DND-41 (cell line): ENCODE measurements around the gene SPATC1L.
"Not testable (repeated sequence)": the region's sequence is repeated elsewhere in the genome, so short reads cannot be mapped to it uniquely, and the experiment has no call there.

Experiments used
- ATAC-seq: fragments of 200-7000 bp; cut with Tn5 transposase; 3 replicates; pipeline ENCODE4 v1.9.1; 2021; ENCODE audit warnings: low read depth; ENCODE audit not compliant: insufficient read depth
- DNase-seq: peaks from one replicate; pipeline ENCODE4 v3.0.0-alpha.2; 2020
- H2AFZ ChIP-seq: 2 replicates; pipeline ENCODE4 v1.6.0; 2012; ENCODE audit warnings: low read depth, low read length
- H3K27ac ChIP-seq: 2 replicates; pipeline ENCODE4 v1.5.1; 2012; ENCODE audit warnings: low read length, inconsistent platforms
- H3K27me3 ChIP-seq: fragments of 200-600 bp; sonication (generic); 2 replicates; pipeline ENCODE4 v1.6.0; 2012; ENCODE audit warnings: low read length, mild to moderate bottlenecking, inconsistent platforms; ENCODE audit not compliant: insufficient read depth, poor library complexity
- H3K36me3 ChIP-seq: 2 replicates; pipeline ENCODE4 v1.5.1; 2012; ENCODE audit warnings: low read length, inconsistent platforms; ENCODE audit not compliant: insufficient read depth
- H3K4me1 ChIP-seq: 2 replicates; pipeline ENCODE4 v1.5.1; 2012; ENCODE audit warnings: mild to moderate bottlenecking, low read length; ENCODE audit not compliant: insufficient read depth
- H3K4me2 ChIP-seq: 2 replicates; pipeline ENCODE4 v1.6.0; 2012; ENCODE audit warnings: mild to moderate bottlenecking, moderate library complexity, low read length, inconsistent platforms; ENCODE audit not compliant: insufficient read depth
- H3K4me3 ChIP-seq, 2 experiments: fragments of 200-600 bp in 1 of 2; shearing (Covaris generic) in 1 of 2; 2 replicates each; pipeline ENCODE4 v1.5.1; 2012 to 2016; ENCODE audit warnings: inconsistent platforms in 2 of 2, low read length in 2 of 2, mild to moderate bottlenecking in 2 of 2, low read depth in 1 of 2, moderate library complexity in 1 of 2
- H3K79me2 ChIP-seq: 2 replicates; pipeline ENCODE4 v1.6.0; 2012; ENCODE audit warnings: low read length, inconsistent platforms; ENCODE audit not compliant: insufficient read depth
- H3K9ac ChIP-seq: 2 replicates; pipeline ENCODE4 v1.6.0; 2012; ENCODE audit warnings: low read depth, mild to moderate bottlenecking, inconsistent platforms, low read length, moderate library complexity
- H3K9me3 ChIP-seq: 2 replicates; pipeline ENCODE4 v1.5.1; 2012; ENCODE audit warnings: low read length, moderate library complexity, mild to moderate bottlenecking, inconsistent platforms; ENCODE audit not compliant: insufficient read depth, severe bottlenecking
- H4K20me1 ChIP-seq: 2 replicates; pipeline ENCODE4 v1.6.0; 2012; ENCODE audit warnings: low read length; ENCODE audit not compliant: insufficient read depth
- CTCF ChIP-seq: IDR thresholded peaks from 2 replicates; pipeline ENCODE4 v1.5.1; 2012; ENCODE audit warnings: borderline replicate concordance, low read length, moderate library complexity, mild to moderate bottlenecking; ENCODE audit not compliant: poor library complexity, severe bottlenecking; ENCODE audit errors: extremely low read depth
- EZH2 ChIP-seq: IDR thresholded peaks from 3 replicates; pipeline ENCODE4 v1.6.1; 2012; ENCODE audit warnings: borderline replicate concordance, low read depth, mild to moderate bottlenecking, moderate library complexity, low read length, inconsistent platforms; ENCODE audit not compliant: severe bottlenecking

Gene SPATC1L

GRCh38 chr21:46180778-46181391 is 3.4 kb downstream of the SPATC1L start:
- Histone ChIP-seq H3K27ac (no peak overlapping the region), H2AFZ (no peak overlapping the region)
- no peak for DNase-seq

GRCh38 chr21:46180079-46180722 is 4.1 kb downstream of the SPATC1L start:
- Histone ChIP-seq H3K9ac (no peak overlapping the region), H3K4me1 (peaks cover 8% of the 10 kb centered on the region), H3K4me3 (no peak overlapping the region), H4K20me1 (no peaks in the 10 kb centered on the region), H3K27ac (no peak overlapping the region), H3K4me2 (no peak overlapping the region), H3K9me3 (no peaks in the 10 kb centered on the region), H3K79me2 (no peaks in the 10 kb centered on the region), H3K27me3 (no peaks in the 10 kb centered on the region), H3K36me3 (no peaks in the 10 kb centered on the region), H2AFZ (no peak overlapping the region)
- ATAC-seq, result no peak
- TF ChIP-seq EZH2 (no peak), CTCF (no peak)
- no peak for DNase-seq

More at GRCh38 chr21:46180778-46181391, 3.4 kb downstream of the SPATC1L start:
- Histone ChIP-seq H3K4me1 (peaks cover 8% of the 10 kb centered on the region), H3K4me3 (no peak overlapping the region), H3K79me2 (no peaks in the 10 kb centered on the region), H3K9ac (no peak overlapping the region), H3K27me3 (no peaks in the 10 kb centered on the region), H3K9me3 (no peaks in the 10 kb centered on the region), H3K4me2 (no peak overlapping the region), H3K36me3 (no peaks in the 10 kb centered on the region), H4K20me1 (no peaks in the 10 kb centered on the region)
- no peak for ATAC-seq
- TF ChIP-seq CTCF, result no peak

- Histone ChIP-seq H3K4me1 (peaks cover 3% of the 10 kb centered on the region), H3K27ac (no peak overlapping the region), H2AFZ (no peak overlapping the region), H4K20me1 (no peaks in the 10 kb centered on the region), H3K9me3 (no peaks in the 10 kb centered on the region), H3K79me2 (no peaks in the 10 kb centered on the region), H3K9ac (no peak overlapping the region), H3K27me3 (no peaks in the 10 kb centered on the region), H3K4me2 (no peak overlapping the region), H3K4me3 (no peak overlapping the region), H3K36me3 (no peaks in the 10 kb centered on the region)
- TF ChIP-seq CTCF (no peak), EZH2 (no peak)
- DNase-seq, result no peak
- no peak for ATAC-seq
These were observed 4.6 kb downstream of the SPATC1L start for GRCh38 chr21:46179708-46180078.

GRCh38 chr21:46178961-46179360 is 5.3 kb downstream of the SPATC1L start:
- no peaks in the 10 kb centered on the region for H4K20me1 ChIP-seq
- no peak for ATAC-seq
- TF ChIP-seq CTCF (no peak), EZH2 (no peak)
- H3K4me3 ChIP-seq, result no peak overlapping the region
- no peak for DNase-seq
- H3K4me2 ChIP-seq, result no peak overlapping the region
- no peak overlapping the region for H2AFZ ChIP-seq
- H3K27ac ChIP-seq, result no peak overlapping the region
- no peaks in the 10 kb centered on the region for H3K4me1 ChIP-seq
- no peaks in the 10 kb centered on the region for H3K79me2 ChIP-seq
- H3K9me3 ChIP-seq, result no peaks in the 10 kb centered on the region
- no peaks in the 10 kb centered on the region for H3K27me3 ChIP-seq
- no peak overlapping the region for H3K9ac ChIP-seq
- H3K36me3 ChIP-seq, result no peaks in the 10 kb centered on the region

GRCh38 chr21:46176443-46177129 is 7.7 kb downstream of the SPATC1L start:
- DNase-seq, H3K79me2 ChIP-seq, H4K20me1 ChIP-seq, H3K27me3 ChIP-seq, H3K4me1 ChIP-seq, H3K9me3 ChIP-seq, H3K4me2 ChIP-seq, ATAC-seq, H3K9ac ChIP-seq, H3K27ac ChIP-seq, H3K36me3 ChIP-seq, H3K4me3 ChIP-seq, H2AFZ ChIP-seq: not testable (repeated sequence)
